GM18526 (cell line): ENCODE measurements around the gene TMEM134.

Experiments used
- POLR2A ChIP-seq: IDR thresholded peaks from 3 replicates; pipeline ENCODE4 v1.6.1; 2011; ENCODE audit not compliant: insufficient read length; ENCODE audit errors: extremely low read depth

Gene TMEM134

DNA sequence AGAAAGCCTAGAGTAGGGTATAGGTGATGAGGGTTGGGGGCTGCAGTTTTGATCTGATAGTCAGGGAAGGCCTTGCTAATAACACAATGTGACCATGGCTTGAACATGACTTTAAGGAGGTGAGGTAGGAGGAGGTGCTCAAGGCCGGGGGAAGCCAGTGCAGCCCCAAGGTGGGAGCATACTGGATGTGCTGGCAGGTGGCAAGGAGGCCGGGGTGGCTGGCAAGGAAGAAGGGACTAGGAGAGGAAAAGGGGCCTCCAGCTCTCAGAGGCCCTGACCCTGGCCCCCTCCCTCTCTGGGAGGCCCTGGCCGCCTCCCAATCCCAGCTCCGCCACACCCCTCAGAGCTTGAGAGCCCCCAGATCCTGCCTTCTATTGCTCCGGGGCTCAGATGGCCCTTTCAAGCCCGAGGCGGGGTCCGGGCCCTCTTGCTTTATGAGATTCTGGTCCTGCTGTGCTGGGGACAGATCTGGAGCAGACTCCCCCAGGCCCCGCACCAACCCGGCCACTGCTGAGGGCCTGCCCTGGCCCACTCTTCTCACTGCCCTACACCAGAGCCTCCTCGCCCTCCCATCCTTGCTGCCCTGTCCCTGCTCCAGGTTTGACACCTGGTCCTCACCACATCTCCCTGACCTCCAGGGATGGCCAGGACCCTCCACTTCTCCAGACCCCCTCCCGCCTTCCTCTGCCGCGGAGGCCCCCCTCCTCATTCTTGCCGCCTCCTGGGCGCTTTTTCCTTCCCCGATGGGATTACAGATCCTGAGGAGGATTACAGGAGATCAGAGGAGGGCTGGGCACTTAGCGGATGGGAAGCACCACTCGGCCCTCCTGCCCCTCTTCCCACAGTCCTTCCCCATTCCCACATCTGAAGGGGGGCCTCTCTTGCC, 34.3 kb upstream of the TMEM134 start:
- TF ChIP-seq POLR2A: no peak

DNA sequence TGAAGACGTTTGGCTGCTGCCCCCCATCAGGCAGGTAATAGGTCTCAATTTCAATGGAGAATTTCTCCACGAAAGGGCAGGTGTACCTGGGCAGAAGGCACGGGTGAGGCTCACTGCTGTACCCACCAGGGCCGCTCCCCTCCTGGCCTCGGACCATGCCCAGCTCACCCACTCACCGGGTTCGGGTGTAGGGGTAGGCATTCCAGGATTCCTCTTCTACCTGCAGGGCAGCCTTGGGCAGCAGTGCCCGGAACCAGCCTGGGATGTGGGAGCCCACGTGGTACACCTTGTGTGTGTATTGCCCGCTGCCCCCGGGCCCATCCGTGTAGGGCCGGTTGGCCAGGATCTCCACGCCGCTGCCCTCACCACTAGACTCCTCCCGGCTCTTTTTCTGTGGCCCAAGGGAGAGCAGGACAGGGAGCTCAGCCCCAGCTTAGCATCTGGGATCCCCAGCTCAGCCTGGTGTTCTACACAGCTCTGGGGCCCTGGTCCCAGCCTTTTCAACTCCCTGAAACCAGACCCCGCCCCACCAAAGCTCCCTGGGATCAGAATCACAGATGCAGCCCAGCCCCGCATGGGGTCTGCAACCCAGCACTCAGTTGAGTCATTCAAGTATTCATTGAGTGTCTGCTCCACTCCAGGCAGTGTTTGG, 33.4 kb upstream of the TMEM134 start:
- TF ChIP-seq POLR2A: no peak

DNA sequence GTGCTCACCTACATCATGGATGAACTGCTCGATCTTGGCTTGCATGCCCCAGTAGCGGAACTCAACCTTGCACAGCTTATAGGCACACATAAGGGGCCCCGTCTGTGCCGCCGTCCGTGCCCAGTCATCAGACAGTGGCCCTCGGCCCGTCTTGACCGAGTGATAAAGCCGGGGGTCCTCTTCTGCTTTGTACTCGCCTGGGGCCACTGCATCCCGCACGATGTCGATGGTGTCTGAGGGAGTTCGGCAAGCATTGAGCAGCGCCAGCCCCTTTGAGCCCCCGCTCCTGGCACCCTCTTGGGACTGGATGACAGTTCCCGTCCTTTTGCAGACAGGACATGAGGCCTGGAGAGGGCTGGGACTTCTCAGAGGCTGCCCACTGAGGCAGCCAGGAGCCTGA, 32.8 kb upstream of the TMEM134 start:
- TF ChIP-seq POLR2A: no peak

DNA sequence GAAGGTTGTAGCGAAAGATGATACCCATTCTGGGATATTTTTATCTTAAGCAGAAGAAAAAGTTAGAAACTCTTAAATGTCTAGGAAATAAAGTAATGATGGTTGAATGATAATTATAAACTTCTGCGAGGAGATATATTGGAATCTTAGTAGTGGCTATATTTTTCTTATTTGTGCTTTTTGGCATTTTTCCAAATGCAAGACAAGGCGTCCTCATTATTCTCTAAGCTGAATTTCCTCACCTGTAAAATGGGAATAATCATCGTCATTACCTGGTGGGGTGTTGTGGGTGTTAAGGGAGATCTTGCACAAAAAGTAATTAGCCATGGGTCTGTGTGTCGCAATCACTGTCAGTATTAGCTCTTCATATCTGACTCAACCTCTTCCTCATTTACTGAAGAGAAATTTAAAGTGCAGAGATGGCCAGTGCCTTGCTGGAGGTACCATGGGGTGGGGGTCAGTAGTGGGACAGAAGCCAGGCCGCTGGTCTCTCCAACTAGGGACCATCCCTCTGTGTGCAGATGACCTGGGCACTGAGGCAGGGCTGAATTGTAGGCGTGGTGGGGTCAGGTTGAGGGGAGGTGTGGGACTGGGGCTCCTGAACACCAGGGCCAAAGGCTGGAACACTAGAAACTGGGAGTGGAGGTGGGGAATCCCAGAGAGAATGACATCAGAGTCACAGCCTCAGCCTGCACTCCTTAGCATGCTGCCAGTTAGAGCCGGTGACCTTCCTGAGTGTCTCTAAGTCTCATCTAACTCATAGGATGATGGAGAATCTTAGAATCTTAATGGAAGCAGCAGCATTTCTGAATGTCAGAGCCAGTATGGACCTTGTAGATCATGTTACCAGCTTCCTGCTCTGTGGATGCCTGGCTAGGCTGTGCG, 32.0 kb upstream of the TMEM134 start:
- no peak for TF ChIP-seq POLR2A

DNA sequence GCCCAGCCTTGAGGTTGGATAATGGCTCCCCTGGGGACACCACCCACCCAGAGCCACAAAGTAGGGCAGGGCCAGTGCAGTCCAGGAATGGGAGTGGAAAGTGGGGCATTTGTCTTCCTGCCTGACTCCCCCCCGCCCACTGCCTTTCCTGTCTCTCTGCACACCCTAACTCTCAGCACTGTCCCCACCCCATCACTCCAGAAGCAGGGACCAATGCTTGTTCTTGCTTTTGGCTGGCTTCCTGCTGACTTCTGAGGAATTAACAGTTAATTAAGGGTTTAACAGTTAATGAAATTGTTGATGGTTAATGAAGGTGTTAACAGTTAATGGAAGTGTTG, 31.4 kb upstream of the TMEM134 start:
- TF ChIP-seq POLR2A: no peak

DNA sequence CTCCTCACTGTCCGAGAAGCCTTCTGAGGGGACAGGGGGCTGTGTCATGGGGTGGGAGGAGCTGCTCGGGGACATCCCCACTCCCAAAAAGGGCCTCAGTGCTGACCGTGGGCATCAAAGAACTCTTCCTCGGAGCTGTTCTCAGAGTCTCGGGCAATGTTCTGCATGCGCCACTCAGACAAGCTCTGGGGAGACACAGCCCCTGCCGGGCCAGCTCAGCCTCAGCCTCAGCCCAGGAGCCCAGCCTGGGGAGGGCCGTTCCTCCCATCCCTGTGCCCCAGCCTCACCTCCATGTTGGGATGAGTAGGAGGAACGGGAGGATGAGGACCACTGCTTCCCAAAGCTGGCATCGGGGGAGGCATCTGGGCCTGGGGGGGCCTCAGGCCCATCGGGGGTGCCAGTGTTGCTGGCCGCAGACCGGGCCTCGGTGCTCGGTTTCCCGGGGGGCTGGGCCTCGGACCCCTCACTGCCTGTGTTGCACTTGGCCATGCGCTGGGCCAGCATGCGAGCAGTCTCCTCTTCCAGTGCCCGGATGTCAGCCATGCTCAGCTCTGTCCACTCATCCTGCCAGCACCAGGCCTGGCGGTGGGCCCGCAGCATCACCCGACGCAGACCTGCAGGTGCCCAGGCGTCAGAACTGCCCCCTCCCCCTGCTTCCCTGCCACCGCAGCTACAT, 30.9 kb upstream of the TMEM134 start:
- no peak for TF ChIP-seq POLR2A

DNA sequence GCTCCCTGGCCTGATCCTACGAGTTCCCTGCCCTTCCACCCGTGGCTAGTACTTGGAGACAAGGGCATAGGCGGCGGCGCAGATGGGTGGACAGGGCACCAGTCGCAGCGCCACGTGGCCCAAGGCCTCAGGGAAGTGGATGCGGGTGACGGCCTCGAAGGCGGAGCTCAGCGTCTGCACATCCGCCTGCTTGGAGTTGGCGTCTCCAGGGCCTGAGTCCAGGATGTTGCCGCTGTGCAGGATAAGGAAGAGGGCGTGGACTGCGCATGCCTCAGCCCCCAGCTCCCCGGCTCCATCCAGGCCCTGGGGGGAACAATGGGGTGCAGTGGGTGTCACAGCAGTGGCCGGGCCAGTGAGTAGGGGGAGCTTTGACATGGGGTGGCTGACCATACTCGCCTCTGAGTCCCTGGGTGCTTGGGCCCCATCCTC, 29.5 kb upstream of the TMEM134 start:
- TF ChIP-seq POLR2A: no peak

DNA sequence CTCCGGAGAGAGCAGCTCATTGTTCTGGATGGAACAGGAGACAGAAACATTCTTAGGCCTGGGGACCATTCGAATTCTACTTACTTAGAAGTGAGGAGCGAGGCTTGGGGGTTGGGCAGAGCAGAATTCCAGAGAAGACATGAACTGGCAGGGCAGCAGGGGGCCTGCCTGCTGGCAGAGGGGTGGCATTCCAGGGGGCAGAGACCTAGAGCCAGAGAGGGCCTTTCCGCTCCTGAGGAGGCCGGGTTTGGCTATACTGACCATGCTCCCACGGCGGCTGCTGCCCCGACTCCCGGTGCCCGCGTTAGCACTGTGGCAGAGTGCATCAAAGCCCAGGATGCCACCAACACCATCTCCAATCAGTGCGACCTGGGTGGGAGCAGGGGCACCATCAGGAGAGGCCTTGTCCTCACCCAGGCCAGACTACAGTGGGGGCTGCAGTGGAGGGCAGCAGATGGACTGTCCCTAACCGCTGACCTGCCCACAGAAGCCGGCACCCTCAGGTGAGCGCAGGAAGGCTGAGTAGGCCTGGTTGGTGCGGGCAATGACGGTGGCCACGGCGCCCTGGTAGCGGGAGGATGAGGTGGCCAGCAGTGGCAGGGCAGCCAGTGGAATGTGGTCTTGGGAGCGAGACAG, 28.7 kb upstream of the TMEM134 start:
- no peak for TF ChIP-seq POLR2A

DNA sequence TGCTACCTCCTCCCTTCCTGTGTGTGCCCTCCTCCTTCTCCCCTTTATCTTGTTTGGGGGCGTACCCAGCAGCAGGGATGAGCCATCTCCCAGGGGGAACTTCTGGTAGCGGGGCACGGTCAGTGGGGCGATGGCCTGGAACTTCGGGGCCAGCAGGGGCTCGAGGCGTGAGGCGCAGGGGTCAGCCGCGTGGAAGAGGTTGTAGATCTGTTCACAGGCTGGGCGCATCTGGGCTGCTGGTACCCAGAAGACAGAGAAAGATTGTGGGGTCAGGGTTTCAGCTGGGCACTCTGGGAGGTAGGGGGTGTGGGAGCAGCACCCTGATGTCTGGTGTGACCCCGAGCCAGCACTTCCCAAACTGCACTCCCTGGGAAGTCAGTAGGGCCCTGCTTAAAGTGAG, 27.1 kb upstream of the TMEM134 start:
- no peak for TF ChIP-seq POLR2A

DNA sequence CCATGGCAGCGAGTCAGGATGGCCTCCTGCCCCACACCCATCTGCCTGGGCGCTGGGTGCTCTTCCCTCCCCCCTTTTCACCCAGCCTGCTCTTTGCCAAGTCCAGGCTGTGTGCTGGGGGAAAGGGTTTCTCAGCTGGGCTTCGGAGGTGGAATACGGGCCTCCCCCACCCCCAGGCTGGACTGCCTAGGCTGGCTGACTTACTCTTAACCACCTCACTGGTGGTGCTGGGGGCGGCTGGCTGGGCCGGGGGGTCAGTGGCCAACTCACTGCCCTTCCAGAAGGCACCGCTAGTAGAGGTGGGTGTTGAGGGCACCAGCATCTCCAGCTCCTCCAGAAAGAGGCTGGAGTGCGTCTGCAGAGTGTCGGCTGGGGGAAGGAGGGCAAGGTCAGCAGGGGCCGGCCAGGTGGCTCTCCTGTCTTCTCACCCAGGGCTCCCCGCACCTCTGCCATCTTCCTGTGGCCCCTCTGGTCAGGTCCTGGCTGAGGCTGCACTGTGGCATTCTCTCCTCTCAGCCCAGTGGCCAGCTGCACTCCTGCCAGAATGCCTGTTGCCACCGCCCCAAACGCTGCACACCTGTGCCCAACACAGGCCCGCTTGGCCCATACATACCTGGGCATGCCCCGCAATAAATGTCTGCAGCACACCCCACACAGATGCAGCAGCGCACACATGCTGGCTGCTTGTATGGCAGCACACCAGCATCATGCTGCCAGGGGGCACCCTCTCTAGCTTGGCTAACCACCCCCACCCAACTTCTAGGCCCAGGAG, 26.4 kb upstream of the TMEM134 start:
- TF ChIP-seq POLR2A: no peak

DNA sequence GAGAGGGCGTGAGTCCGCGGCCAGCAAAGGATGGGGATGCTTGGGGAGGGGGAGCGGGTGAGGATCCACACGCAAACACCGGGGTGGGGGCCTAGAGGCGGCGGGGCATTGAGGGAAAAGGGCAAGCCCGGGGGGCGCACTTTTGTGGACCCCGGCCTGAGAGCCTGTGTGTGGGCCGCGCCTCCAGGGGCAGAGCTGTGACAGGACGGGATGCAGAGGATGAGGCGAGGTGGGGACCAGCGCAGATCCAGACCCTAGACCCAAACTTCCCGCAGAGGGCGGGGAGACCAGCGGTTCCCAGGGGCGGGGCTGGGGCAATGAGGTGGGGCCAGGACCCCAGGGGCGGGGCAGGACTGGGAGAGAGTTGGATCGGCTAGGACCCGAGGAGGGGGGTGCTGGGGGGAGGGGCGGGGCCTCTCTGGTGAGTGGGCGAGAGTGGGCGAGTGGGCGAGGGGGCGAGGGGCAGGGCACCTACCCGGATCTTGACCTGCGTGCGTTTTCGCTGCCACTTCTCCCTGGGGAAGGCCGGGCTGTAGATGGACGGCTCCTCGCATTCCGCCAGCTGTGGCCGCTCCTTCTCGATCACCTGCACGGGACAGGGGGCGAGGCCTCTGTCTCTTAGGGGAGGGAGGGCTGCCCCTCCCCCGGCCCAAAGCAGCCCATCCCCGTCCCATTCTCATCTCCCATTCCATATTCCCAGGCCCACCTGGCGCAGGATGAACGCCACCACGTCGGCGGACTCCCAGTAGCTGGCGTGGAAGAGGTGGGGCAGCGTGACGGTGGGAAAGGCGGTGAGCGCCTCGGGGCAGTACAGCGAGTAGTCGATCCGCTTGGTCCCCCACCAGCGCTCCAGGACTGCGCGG, 25.6 kb upstream of the TMEM134 start:
- no peak for TF ChIP-seq POLR2A

DNA sequence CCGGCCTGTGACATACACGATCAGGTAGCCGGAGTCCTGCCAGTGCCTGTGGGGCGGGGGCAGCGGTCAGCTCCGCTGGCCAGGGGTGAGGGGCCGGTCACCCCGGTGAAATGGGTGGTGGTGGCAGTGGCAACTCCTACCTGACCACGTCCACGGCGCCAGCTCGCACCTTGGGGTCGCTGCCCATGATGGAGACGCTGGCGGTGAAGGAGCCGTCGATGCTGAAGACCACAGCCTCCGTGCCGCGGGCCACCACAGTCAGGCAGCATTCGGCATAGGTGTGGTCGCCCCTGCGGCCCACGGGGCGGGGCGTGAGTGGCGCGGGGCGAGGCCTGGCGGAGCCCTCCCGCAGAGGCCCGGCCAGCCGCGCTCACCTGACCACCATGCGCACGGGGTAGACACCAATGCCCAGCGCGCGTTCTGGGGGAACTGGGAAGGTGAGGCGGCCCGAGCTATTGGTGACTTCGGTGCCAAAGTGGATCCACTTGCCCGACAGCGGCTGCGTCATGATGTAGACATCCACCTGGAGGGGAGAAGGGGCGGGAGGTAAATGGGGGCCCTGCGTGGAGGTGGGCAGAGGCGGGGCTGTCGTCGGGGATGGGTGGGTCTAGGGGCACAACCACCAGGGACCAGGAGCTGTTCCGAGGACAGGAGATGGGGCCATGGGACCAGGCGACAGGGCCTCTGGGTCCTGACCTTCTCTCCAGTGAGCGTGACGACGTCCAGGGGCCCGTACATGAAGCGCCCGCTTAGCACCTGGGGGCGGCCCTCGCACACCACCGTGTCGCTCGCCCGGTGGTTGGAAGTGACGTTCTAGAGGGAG, 24.7 kb upstream of the TMEM134 start:
- no peak for TF ChIP-seq POLR2A
